HG02678 (cell line): Measurements from ENCODE around the gene FHIT.
"Not testable (repeated sequence)": the region's sequence is repeated elsewhere in the genome, so short reads cannot be mapped to it uniquely, and the experiment has no call there.

Experiments used
- ATAC-seq: cut with Tn5 transposase; IDR thresholded peaks from one replicate; pipeline ENCODE4 v1.9.1; 2021; ENCODE audit warnings: mild to moderate bottlenecking, moderate library complexity; ENCODE audit not compliant: unreplicated experiment

The FHIT gene

GRCh38 chr3:59994732-59995304, 1256.4 kb downstream of the FHIT start:
- no peak for ATAC-seq

GRCh38 chr3:59992578-59992977, 1258.7 kb downstream of the FHIT start:
- ATAC-seq, result no peak

- ATAC-seq, result no peak
These were observed 1260.3 kb downstream of the FHIT start for GRCh38 chr3:59990915-59991314.

- ATAC-seq, result no peak
These were observed 1268.7 kb downstream of the FHIT start for GRCh38 chr3:59982510-59982909.

- no peak for ATAC-seq
These were observed 1269.9 kb downstream of the FHIT start for GRCh38 chr3:59981377-59981776.

GRCh38 chr3:59980576-59980975, 1270.7 kb downstream of the FHIT start:
- no peak for ATAC-seq

GRCh38 chr3:59979542-59979941, 1271.7 kb downstream of the FHIT start:
- ATAC-seq, result no peak

GRCh38 chr3:59978979-59979378, 1272.3 kb downstream of the FHIT start:
- peak; percentile 90 for ATAC-seq

- no peak for ATAC-seq
These were observed 1280.5 kb downstream of the FHIT start for GRCh38 chr3:59970796-59971195.

GRCh38 chr3:59970376-59970775, 1280.9 kb downstream of the FHIT start:
- ATAC-seq, result no peak

GRCh38 chr3:59968513-59969045, 1282.7 kb downstream of the FHIT start:
- ATAC-seq, result no peak

- no peak for ATAC-seq
These were observed 1287.6 kb downstream of the FHIT start for GRCh38 chr3:59963676-59964075.

GRCh38 chr3:59957150-59957549, 1294.1 kb downstream of the FHIT start:
- ATAC-seq, result no peak

GRCh38 chr3:59953104-59953503, 1298.1 kb downstream of the FHIT start:
- no peak for ATAC-seq

GRCh38 chr3:59949311-59949710, 1301.9 kb downstream of the FHIT start:
- ATAC-seq, result no peak

- ATAC-seq, result no peak
These were observed 1304.9 kb downstream of the FHIT start for GRCh38 chr3:59946401-59946800.

- ATAC-seq, result no peak
These were observed 1310.5 kb downstream of the FHIT start for GRCh38 chr3:59940718-59941117.

GRCh38 chr3:59939826-59940426, 1311.3 kb downstream of the FHIT start:
- no peak for ATAC-seq

GRCh38 chr3:59938828-59939227, 1312.4 kb downstream of the FHIT start:
- no peak for ATAC-seq

- no peak for ATAC-seq
These were observed 1314.1 kb downstream of the FHIT start for GRCh38 chr3:59937201-59937600.

GRCh38 chr3:59936472-59936871, 1314.8 kb downstream of the FHIT start:
- ATAC-seq, result no peak

- ATAC-seq, result peak; percentile 99
These were observed 1316.2 kb downstream of the FHIT start for GRCh38 chr3:59935025-59935424.

- not testable (repeated sequence) for ATAC-seq
These were observed 1316.7 kb downstream of the FHIT start for GRCh38 chr3:59934560-59934959.
